Activated T-cell treated with anti-CD3 and anti-CD28 coated beads for 24 hours (primary cell): ENCODE measurements around the gene SMARCD3.

Experiments
- DNase-seq: peaks from one replicate; pipeline ENCODE4 v3.0.0-alpha.2; 2020; ENCODE audit warnings: low read depth

SMARCD3 gene

GRCh38 chr7:151208253-151208862 lies 40.1 kb downstream of the SMARCD3 start:
- DNase-seq, result no peak

DNA sequence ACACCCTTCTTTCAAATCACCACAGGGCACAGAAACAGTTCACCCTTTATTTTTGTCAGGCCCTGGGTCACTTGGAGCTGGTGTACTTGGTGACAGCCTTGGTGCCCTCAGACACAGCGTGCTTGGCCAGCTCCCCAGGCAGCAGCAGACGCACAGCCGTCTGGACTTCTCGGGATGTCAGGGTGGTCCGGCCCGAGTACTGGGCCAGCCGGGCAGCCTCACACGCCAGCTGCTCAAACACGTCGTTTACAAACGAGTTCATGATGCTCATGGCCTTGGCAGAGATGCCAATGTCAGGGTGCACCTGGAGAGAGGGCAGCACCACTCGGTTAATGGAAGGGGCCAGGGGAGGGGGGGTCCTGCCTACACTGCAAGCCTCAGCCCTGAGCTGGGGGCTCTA lies 40.7 kb downstream of the SMARCD3 start:
- no peak for DNase-seq

- no peak for DNase-seq
Measured at GRCh38 chr7:151207315-151207714, 41.2 kb downstream of the SMARCD3 start.

DNA sequence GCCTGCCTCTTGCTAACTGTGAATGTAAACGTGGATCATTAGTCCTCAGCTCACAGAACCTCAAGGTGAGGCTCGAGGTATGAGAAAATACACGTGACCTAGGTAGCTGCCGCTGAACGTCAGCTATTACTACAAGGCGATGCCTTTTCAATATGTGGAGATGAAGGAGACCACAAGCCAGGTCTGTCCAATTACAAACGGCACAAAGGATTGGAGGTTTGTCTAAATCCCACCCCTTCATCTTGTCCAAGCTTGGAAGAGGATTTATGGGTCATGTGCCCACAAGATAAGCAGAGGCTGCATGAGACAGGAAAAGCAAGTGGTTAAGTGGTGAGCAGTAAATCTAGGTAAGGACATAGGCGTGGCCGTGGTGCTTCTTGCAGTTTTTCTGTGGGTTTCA lies 41.6 kb downstream of the SMARCD3 start:
- no peak for DNase-seq

GRCh38 chr7:151205730-151206129 lies 42.8 kb downstream of the SMARCD3 start:
- no peak for DNase-seq

GRCh38 chr7:151204383-151205032 lies 44.0 kb downstream of the SMARCD3 start:
- no peak for DNase-seq

DNA sequence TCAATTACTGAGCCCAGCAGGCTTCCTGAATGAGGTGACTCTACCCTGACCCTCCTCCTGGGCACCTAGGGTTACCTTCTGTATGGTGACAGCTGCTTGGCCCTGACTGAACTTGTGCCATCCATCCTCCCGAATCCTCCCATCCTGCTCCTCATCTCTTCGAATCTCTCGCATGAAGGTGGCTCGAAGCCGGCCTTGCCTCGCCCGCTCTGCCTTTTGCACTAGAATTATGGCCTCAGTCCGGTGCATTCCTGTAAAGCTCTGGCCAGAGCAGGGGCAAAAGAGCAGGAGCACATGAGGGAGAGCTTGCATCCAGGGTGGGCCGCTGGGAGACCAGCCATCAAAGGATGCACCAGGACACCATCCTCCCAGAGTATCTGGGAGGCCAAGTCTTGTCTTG lies 45.7 kb downstream of the SMARCD3 start:
- no peak for DNase-seq

GRCh38 chr7:151201751-151202150 lies 46.7 kb downstream of the SMARCD3 start:
- no peak for DNase-seq

GRCh38 chr7:151201344-151201743 lies 47.1 kb downstream of the SMARCD3 start:
- no peak for DNase-seq

- no peak for DNase-seq
Measured at GRCh38 chr7:151198945-151199848, 49.3 kb downstream of the SMARCD3 start.

DNA sequence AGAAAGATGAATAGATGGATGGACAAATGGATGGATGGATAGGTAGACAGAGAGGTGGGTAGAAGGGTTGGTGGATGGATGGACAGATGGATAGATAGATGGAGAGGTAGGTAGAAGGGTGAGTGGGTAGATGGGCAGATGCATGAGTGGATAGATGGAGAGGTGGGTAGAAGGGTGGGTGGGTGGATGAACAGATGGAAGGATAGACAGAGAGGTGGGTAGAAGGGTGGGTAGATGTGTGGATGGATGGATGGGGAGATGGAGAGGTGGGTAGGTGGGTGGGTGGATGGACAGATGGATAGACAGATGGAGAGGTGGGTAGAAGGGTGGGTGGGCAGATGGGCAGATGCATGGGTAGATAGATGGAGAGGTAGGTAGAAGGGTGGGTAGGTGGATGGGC lies 50.6 kb downstream of the SMARCD3 start:
- no peak for DNase-seq

DNA sequence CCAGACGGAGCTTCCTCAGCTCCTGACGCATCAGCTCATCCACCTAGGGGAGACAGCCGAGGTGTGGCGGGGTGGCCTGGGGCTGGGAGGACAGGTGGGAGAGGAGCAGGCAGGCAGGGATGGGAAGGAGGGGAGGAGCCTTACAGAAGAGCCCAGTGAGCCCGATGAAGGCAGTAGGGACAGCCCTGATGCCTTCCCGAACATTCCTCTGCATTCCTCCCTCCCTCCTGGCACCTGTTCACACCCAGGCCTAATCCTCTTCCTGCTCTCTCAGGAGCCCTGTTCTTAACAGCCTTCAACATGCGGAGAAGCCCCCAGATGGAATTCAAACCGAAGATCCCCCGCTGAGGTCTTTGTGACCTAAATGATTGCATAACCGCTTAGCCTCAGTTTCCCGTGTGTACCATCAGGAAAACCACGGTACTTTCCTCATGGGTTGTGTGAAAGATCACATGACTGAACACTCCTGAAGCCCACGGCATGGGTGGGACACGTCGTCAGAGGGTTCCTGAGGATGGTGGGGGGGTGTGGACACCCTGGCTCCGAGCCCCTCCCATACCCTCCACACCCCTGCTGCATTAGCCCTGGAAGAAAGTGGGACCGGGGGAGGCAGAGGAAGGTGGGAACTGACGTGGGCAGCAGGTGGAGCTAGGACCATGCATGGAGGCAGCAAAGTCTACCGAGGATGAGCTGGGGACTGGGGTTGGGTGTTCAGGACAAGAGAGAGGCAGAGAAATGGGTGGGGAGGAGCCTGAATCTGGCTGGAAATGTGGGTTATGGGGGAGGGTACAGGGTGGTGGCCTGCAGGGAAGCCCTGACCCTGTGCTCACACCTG lies 52.7 kb downstream of the SMARCD3 start:
- DNase-seq, result no peak

- DNase-seq, result no peak
Measured at GRCh38 chr7:151194188-151194587, 54.3 kb downstream of the SMARCD3 start.

GRCh38 chr7:151193203-151193978 lies 55.1 kb downstream of the SMARCD3 start:
- DNase-seq, result no peak

DNA sequence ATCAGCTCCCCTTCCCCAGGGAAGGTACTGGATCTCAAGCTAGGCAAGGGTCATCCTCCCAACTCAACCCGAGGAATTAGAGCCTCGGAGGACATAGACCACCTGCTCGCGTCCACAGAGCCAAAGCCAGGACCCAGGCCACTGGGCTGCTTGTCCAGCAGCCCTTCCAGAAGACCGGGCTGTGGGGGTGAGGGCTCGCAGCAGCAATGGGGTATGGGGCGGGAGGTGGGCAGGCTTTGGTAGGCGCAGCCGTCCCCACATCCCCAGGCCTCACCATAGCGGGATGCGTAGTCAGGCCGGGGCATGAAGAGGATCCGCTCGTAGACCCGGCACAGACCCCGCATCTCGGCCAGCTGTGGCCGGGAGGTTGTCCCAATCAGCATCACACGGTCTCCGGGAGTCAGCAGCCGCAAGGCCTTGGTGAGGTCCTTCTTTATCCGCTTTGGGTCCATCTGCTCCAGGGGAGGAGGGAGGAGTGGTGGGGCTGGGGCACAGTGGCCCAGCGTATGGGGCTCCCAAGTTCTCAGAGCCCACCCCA lies 56.4 kb downstream of the SMARCD3 start:
- no peak for DNase-seq

DNA sequence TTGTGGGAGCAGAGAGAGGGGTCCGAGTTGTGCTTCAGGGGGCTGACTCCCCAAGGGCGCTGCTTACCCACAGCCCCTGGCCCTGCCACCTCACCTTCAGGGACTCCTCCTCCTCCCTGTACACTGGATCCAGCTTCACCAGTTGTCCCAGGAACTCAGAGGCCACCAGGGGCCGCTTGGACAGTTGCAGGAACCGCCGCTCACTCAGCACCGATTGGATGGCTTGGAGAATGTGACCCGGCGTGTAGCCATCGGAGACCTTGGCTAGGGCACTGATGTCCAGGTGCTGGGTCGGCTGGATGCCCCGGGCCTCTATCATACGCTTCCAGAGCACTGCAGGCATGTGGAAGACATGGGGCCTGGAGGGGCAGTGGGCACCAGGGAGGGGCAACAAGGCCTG lies 57.0 kb downstream of the SMARCD3 start:
- no peak for DNase-seq

DNA sequence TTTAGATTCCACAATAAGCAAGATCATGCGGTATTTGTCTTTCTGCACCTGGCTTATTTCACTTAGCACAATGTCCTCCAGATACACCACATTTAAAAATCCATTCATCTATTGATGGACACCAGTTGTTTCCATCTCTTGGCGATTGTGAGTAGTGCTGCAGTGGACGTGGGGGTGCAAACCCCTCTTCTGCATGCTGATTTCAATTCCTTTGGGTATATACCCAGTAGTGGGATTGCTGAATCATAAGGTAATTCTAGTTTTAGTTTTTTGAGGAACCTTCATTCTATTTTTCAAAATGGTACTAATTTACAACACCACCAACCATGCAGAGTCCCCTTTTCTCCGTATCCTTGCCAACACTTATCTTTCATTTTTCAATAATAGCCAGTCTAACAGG lies 59.5 kb downstream of the SMARCD3 start:
- DNase-seq, result no peak
